Left cardiac atrium (tissue), 4 donors: ENCODE measurements around the gene HSF5. TPM values are rescaled to one million over a fixed set of nuclear protein-coding genes. Genes with fewer than 3 reads are reported as not detected.

Experiments
- ATAC-seq, 2 donors: fragments of 200-7000 bp; cut with Tn5 transposase; one replicate each; pipeline ENCODE4 v1.9.1; 2020; ENCODE audit warnings: mild to moderate bottlenecking in 2 of 2, moderate library complexity in 2 of 2
- DNase-seq: peaks from one replicate; pipeline ENCODE4 v3.0.0-alpha.2; 2020
- intact Hi-C, 2 donors: fragments of 100-400 bp; cut with DNase I; formaldehyde crosslinking; loops; one replicate each; pipeline versions ENCODE4 v1.14.1 to v1.15.1; 2022 to 2023
- total RNA-seq, 2 donors: library from RNA; stranded (reverse); fragmentation: NEBNext Ultra II Directional; extraction: Animal tissue kit (Norgen Biotek cat#: 25700); gene quantifications; one replicate each; pipeline ENCODE4 v1.2.1, GENCODE V29; 2021
- donor health status: DM: no; HTN: yes; CAD: no.
- donor health status: DM: no; HTN: yes; CAD: no; lungs with severe emphysema.
- donor health status: DM: yes; HTN: yes; CAD: no.
- donor health status: Dilated cardiomyopathy.

HSF5 gene
- total RNA-seq, 2 donors from 2014 or later, result 0.06 to 0.10 TPM

GRCh38 chr17:58381124-58382035 lies 106.8 kb downstream of the HSF5 start:
- DNase-seq (no peak), ATAC-seq (no peak)

GRCh38 chr17:58380207-58381123 lies 107.7 kb downstream of the HSF5 start:
- DNase-seq (no peak), ATAC-seq (no peak)
- intact Hi-C loops, result no loop called here

More at GRCh38 chr17:58381124-58382035, 106.8 kb downstream of the HSF5 start:
- intact Hi-C loops, result no loop called here

- no peak for ATAC-seq
- DNase-seq, result no peak
- intact Hi-C loops, result no loop called here
These were observed 108.7 kb downstream of the HSF5 start for GRCh38 chr17:58379511-58379824.

GRCh38 chr17:58378733-58379510 lies 109.3 kb downstream of the HSF5 start:
- ATAC-seq (no peak), DNase-seq (no peak)
- intact Hi-C loops, result no loop called here

GRCh38 chr17:58377661-58378060 lies 110.5 kb downstream of the HSF5 start:
- intact Hi-C loops, result no loop called here
- no peak for DNase-seq
- ATAC-seq, result no peak

- DNase-seq, result no peak
- intact Hi-C loops, result no loop called here
- no peak for ATAC-seq
These were observed 111.1 kb downstream of the HSF5 start for GRCh38 chr17:58377093-58377601.

- no peak for DNase-seq
- no peak for ATAC-seq
- intact Hi-C loops, result no loop called here
These were observed 111.7 kb downstream of the HSF5 start for GRCh38 chr17:58376472-58377000.

- DNase-seq (no peak), ATAC-seq (no peak)
- intact Hi-C loops, result no loop called here
These were observed 112.4 kb downstream of the HSF5 start for GRCh38 chr17:58375811-58376210.

GRCh38 chr17:58375256-58375655 lies 113.0 kb downstream of the HSF5 start:
- ATAC-seq (no peak), DNase-seq (no peak)
- intact Hi-C loops, result no loop called here

GRCh38 chr17:58373923-58374322 lies 114.3 kb downstream of the HSF5 start:
- DNase-seq, result no peak
- intact Hi-C loops, result no loop called here
- ATAC-seq, result no peak

GRCh38 chr17:58373003-58373402 lies 115.2 kb downstream of the HSF5 start:
- DNase-seq (no peak), ATAC-seq (no peak)
- intact Hi-C loops, result no loop called here

GRCh38 chr17:58371300-58371950 lies 116.8 kb downstream of the HSF5 start:
- no peak for DNase-seq
- intact Hi-C loops, result no loop called here

GRCh38 chr17:58370716-58371115 lies 117.5 kb downstream of the HSF5 start:
- ATAC-seq (no peak), DNase-seq (no peak)
- intact Hi-C loops, result no loop called here

More at GRCh38 chr17:58371300-58371950, 116.8 kb downstream of the HSF5 start:
- no peak for ATAC-seq

- ATAC-seq, result no peak
- intact Hi-C loops, result no loop called here
- DNase-seq, result no peak
These were observed 117.9 kb downstream of the HSF5 start for GRCh38 chr17:58370309-58370708.

Other genes starting within 250 kb of the HSF5 start
- gene LPO, start 249.8 kb downstream of the HSF5 start, total RNA-seq, result not detected
- under 1 TPM; 0.24 to 0.32 TPM for gene MPO, start 207.5 kb downstream of the HSF5 start, total RNA-seq
- gene TSPOAP1, start 159.6 kb downstream of the HSF5 start, total RNA-seq, result 1 to 10 TPM; 8.8 to 9.0 TPM
- 10 to 100 TPM; 49.4 to 60.6 TPM for gene SUPT4H1, start 136.2 kb downstream of the HSF5 start, total RNA-seq
- 1 to 10 TPM; 4.0 to 4.7 TPM for gene RNF43, start 70.9 kb downstream of the HSF5 start, total RNA-seq
- gene MTMR4, start 26.2 kb upstream of the HSF5 start, total RNA-seq, result 10 to 100 TPM; 11.6 to 17.4 TPM
- under 1 TPM in 1 of 2 donors, not detected in 1; 0.32 TPM for gene TEX14, start 203.6 kb upstream of the HSF5 start, total RNA-seq
- 10 to 100 TPM; 32.4 to 36.8 TPM for gene RAD51C, start 204.2 kb upstream of the HSF5 start, total RNA-seq